MM.1S (cell line): Measurements from ENCODE around the gene PRUNE2.

Experiments
- CTCF ChIP-seq: fragments of 300-600 bp; sonication (generic); IDR thresholded peaks from 2 replicates; pipeline ENCODE4 v1.5.1; 2016; ENCODE audit warnings: antibody characterized with exemption, low read length, mixed read lengths
- EZH2phosphoT487 ChIP-seq: fragments of 300-600 bp; sonication (generic); IDR thresholded peaks from 2 replicates; pipeline ENCODE4 v1.6.1; 2018; ENCODE audit warnings: antibody characterized with exemption, low read length

- no peak for TF ChIP-seq CTCF
- no peak for TF ChIP-seq EZH2phosphoT487
These were observed 267.9 kb downstream of the PRUNE2 start for GRCh38 chr9:76638001-76638400.
